Endothelial cell of umbilical vein (primary cell): Measurements from ENCODE around the gene RPS25. TPM values are rescaled to one million over a fixed set of nuclear protein-coding genes. Genes with fewer than 3 reads are reported as not detected.

ENCODE experiments used
- BruUV-seq: library from RNA; stranded (reverse); fragments of 400-500 nt; replicated peaks from 2 replicates; lab custom pipeline; 2021; lab: Mats Ljungman, UMichigan
- CTCF ChIA-PET: fragments of 300-600, 350-600 bp; sonication (Branson Sonifier 250); formaldehyde crosslinking; loops from one replicate; lab custom pipeline; 2021; ENCODE audit warnings: antibody characterized with exemption, inconsistent platforms; lab: Charles Lee
- POLR2A ChIA-PET: fragments of 300-600, 350-600 bp; sonication (Branson Sonifier 250); formaldehyde crosslinking; loops from one replicate; lab custom pipeline; 2021; ENCODE audit warnings: antibody characterized with exemption, inconsistent platforms; lab: Charles Lee
- DNase-seq: peaks from one replicate; pipeline ENCODE4 v3.0.0-alpha.2; 2011; ENCODE audit warnings: low read depth, low spot score
- FAIRE-seq: peaks from 2 replicates; lab custom pipeline; 2011; peaks lifted over from hg19 to GRCh38; lab: Jason Lieb, UNC
- H2AFZ ChIP-seq: 2 replicates; pipeline ENCODE4 v1.6.0; 2012; ENCODE audit warnings: low read depth, low read length, control low read depth, inconsistent platforms
- H3K27ac ChIP-seq: 2 replicates; pipeline ENCODE4 v1.5.1; 2011; ENCODE audit warnings: low read depth, mild to moderate bottlenecking, control low read depth, low read length, moderate library complexity; ENCODE audit not compliant: insufficient read depth
- H3K27me3 ChIP-seq, 2 experiments: 2 replicates each; pipeline versions ENCODE4 v1.6.0 to v1.6.1; 2011; ENCODE audit warnings: low read length in 2 of 2, mixed read lengths in 1 of 2; ENCODE audit not compliant: control insufficient read depth in 2 of 2, insufficient read depth in 2 of 2
- H3K36me3 ChIP-seq, 2 experiments: 2 replicates in 1 of 2; 3 replicates in 1 of 2; pipeline ENCODE4 v1.5.1; 2011; ENCODE audit warnings: low read length in 2 of 2, mild to moderate bottlenecking in 1 of 2, moderate library complexity in 1 of 2; ENCODE audit not compliant: control insufficient read depth in 2 of 2, insufficient read depth in 2 of 2; ENCODE audit errors: extremely low read depth in 1 of 2
- H3K4me1 ChIP-seq: 3 replicates; pipeline ENCODE4 v1.5.1; 2011; ENCODE audit warnings: mild to moderate bottlenecking, low read length; ENCODE audit not compliant: control insufficient read depth, insufficient read depth; ENCODE audit errors: extremely low read depth
- H3K4me2 ChIP-seq: 2 replicates; pipeline ENCODE4 v1.6.1; 2011; ENCODE audit warnings: low read length, control low read depth, mixed read lengths; ENCODE audit not compliant: insufficient read depth
- H3K4me3 ChIP-seq, 3 experiments: fragments of 200-600 bp in 1 of 3; sonication (generic), shearing (Covaris generic) in 1 of 3; replicated peaks in 1 of 3; 2 replicates each; pipeline ENCODE4 v1.5.1; 2011 to 2016; ENCODE audit warnings: control low read depth in 3 of 3, low read length in 3 of 3, mild to moderate bottlenecking in 2 of 3, inconsistent platforms in 1 of 3, low read depth in 1 of 3, moderate library complexity in 1 of 3; ENCODE audit not compliant: insufficient read depth in 1 of 3
- H3K79me2 ChIP-seq: 2 replicates; pipeline ENCODE4 v1.6.0; 2012; ENCODE audit warnings: low read length, inconsistent platforms; ENCODE audit not compliant: control insufficient read depth, insufficient read depth
- H3K9ac ChIP-seq: replicated peaks from 2 replicates; pipeline ENCODE3; 2011; ENCODE audit warnings: low read length, control low read depth; ENCODE audit not compliant: insufficient read depth; ENCODE audit errors: extremely low read depth
- H3K9me1 ChIP-seq: replicated peaks from 3 replicates; pipeline ENCODE4 v1.6.0; 2011; ENCODE audit warnings: mild to moderate bottlenecking, low read length; ENCODE audit not compliant: control insufficient read depth, insufficient read depth; ENCODE audit errors: extremely low read depth
- H3K9me3 ChIP-seq: replicated peaks from 2 replicates; pipeline ENCODE4 v1.5.1; 2012; ENCODE audit warnings: low read length, inconsistent platforms; ENCODE audit not compliant: control insufficient read depth, insufficient read depth
- H4K20me1 ChIP-seq: replicated peaks from 2 replicates; pipeline ENCODE3; 2011; ENCODE audit warnings: mild to moderate bottlenecking, low read length; ENCODE audit not compliant: control insufficient read depth, insufficient read depth; ENCODE audit errors: extremely low read depth
- CTCF ChIP-seq, 2 donors: IDR thresholded peaks; 1 replicate in 1 of 2; 2 replicates in 1 of 2; pipeline ENCODE4 v1.5.1; 2011; ENCODE audit warnings: low read length in 2 of 2, mild to moderate bottlenecking in 2 of 2, moderate library complexity in 2 of 2, control low read depth in 1 of 2, inconsistent platforms in 1 of 2, low read depth in 1 of 2; ENCODE audit not compliant: insufficient read depth in 1 of 2; ENCODE audit errors: extremely low read depth in 1 of 2
- EZH2 ChIP-seq: IDR thresholded peaks from 2 replicates; pipeline ENCODE4 v1.6.1; 2012; ENCODE audit warnings: borderline replicate concordance, low read depth, mild to moderate bottlenecking, moderate library complexity, low read length, inconsistent platforms; ENCODE audit not compliant: severe bottlenecking
- FOS ChIP-seq: IDR thresholded peaks from 2 replicates; pipeline ENCODE4 v1.6.1; 2011; ENCODE audit warnings: mild to moderate bottlenecking, low read length, moderate library complexity, borderline replicate concordance; ENCODE audit not compliant: insufficient read depth
- MAX ChIP-seq: IDR thresholded peaks from 2 replicates; pipeline ENCODE4 v1.6.1; 2011; ENCODE audit not compliant: insufficient read depth, insufficient read length
- MYC ChIP-seq: IDR thresholded peaks from one replicate; pipeline ENCODE4 v1.6.1; 2011; ENCODE audit warnings: mild to moderate bottlenecking, low read depth, low read length
- POLR2A ChIP-seq: IDR thresholded peaks from 2 replicates; pipeline ENCODE4 v1.6.1; 2012; ENCODE audit warnings: low read depth, mild to moderate bottlenecking, control low read depth, low read length
- POLR2AphosphoS5 ChIP-seq: IDR thresholded peaks from 2 replicates; pipeline ENCODE4 v1.6.1; 2012; ENCODE audit warnings: low read depth, mild to moderate bottlenecking, control low read depth, low read length, moderate library complexity; ENCODE audit not compliant: insufficient read depth
- dilution Hi-C: fragments of 300-500 bp; cut with MboI; formaldehyde crosslinking; loops from one replicate; pipeline ENCODE4 v1.15.0; 2019; ENCODE audit warnings: low sequenced_read_pairs; ENCODE audit not compliant: extremely low pct_ligation_motif_present
- intact Hi-C: fragments of 100-400 bp; cut with micrococcal nuclease; formaldehyde crosslinking; loops from one replicate; pipeline ENCODE4 v1.10.0; 2022
- polyA plus RNA-seq, 4 experiments: library from polyadenylated mRNA; depleted of rRNA in 3 of 4; stranded (reverse) in 3 of 4; unstranded in 1 of 4; fragments of >200 nt; gene quantifications; 2 replicates each; pipeline versions ENCODE4 v1.2.1 to v1.2.3, GENCODE V29; 2011 to 2012; ENCODE audit warnings: missing spikeins in 1 of 4
- total RNA-seq: library from RNA; stranded (reverse); gene quantifications from 2 replicates; pipeline ENCODE4 v1.2.3, GENCODE V29; 2021

Gene RPS25
- total and polyA plus RNA-seq, 2 donors (not counting 3 experiments of a cell fraction or from before 2014, with no cell fraction given): 887 to 992 TPM

GRCh38 chr11:119062779-119063178 lies 44.6 kb upstream of the RPS25 start:
- no peak for DNase-seq
- ChIA-PET POLR2A (no interaction called here), CTCF (interaction anchor here (0.9 to 1.1 kb wide), 2 partner anchors 31 to 40 kb away, joined by 3 read pairs; no protein-coding TSS in a partner anchor)
- peaks cover 2% of the 10 kb centered on the region for H3K4me1 ChIP-seq
- H3K4me2 ChIP-seq: no peak overlapping the region
- no peak overlapping the region for H3K9ac ChIP-seq
- no TSS peak for BruUV-seq
- TF ChIP-seq MAX: no peak
- TF ChIP-seq MYC: no peak
- no peak for TF ChIP-seq FOS
- no peak for TF ChIP-seq EZH2
- TF ChIP-seq POLR2A: no peak
- no peak for TF ChIP-seq CTCF (IDR thresholded peaks at IDR 0.05; ENCODE audit: extremely low read depth in 1 of 2, insufficient read depth in 1 of 2, low read depth in 1 of 2, low read length in 2 of 2)
- no peak for TF ChIP-seq POLR2AphosphoS5
- intact Hi-C loops (no loop called here), dilution Hi-C loops (no loop called here)
- no peak overlapping the region for H3K27ac ChIP-seq
- no peaks in the 10 kb centered on the region for H3K9me3 ChIP-seq
- H3K36me3 ChIP-seq: no peaks in the 10 kb centered on the region
- peak; percentile 4 for FAIRE-seq
- H3K27me3 ChIP-seq: no peaks in the 10 kb centered on the region
- no peak overlapping the region for H2AFZ ChIP-seq
- H4K20me1 ChIP-seq: no peaks in the 10 kb centered on the region
- H3K9me1 ChIP-seq: no peaks in the 10 kb centered on the region
- no peak overlapping the region for H3K4me3 ChIP-seq
- H3K79me2 ChIP-seq: peaks cover under 1% of the 10 kb centered on the region
